ENCODE results near the gene GJB2.

GJB2 gene

DNA sequence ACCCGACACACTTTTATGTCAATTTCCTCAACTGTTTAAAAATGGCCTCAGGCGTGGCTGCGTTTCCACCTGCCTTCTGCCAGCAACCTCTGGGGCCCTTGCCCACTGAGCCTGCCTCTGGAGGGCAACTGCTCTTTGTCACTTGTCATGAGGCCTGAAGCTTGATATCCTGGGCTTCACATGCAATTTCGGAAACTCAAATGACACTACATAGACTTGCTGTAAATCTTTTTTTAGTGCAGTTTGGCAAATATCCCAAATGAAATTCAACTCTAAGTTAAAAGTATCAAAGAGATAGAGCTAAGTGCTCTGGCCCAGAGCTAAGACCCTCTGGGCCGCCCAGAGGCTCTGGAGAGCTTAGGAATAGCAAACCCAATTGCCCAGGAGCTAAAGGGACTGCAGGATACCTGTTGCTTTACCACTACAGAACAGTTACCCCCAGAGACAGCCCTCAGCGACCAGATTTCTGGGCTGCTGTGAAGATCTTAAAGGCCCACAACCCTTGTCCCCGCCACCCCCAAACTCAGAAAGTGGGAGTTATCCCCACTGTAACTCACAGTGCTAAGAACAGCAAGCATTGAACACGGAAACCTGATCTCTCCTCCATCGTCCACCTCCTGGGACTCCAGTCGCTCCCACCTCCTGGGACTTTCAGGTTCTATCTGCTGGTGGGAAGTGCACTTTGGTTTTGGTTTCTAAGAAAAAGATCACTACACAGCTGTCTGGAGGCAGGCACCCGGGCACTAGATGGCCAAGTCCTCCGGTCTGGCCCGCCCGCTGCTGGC is 51.3 kb downstream of the GJB2 start:
- Histone ChIP-seq H3K4me3 (ENCODE audit: low read depth, low read length) (no peak overlapping the region), H3K27me3 (ENCODE audit: control insufficient read depth, insufficient read depth, low read length) (no peaks in the 10 kb centered on the region), H3K27ac (no peak overlapping the region)

DNA sequence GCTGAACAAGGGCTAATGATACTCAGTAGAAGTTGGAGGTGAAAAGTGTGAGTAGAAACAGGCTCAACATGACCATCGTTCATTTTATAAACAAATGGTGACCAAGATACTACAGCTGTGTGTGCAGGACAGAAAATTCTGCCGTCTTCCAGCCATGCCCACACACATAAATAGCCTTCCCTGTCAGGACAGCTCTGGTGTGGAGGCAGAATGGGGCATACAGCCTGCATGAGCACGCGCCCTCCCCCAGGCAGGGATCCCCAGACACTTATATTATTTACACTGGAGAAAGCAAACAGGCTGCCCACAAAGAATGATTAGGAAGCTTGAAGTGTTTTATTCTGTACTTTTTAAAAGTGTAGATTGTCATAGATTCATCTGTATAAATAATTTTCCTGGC is 52.3 kb downstream of the GJB2 start:
- Histone ChIP-seq H3K9ac (no peak overlapping the region), H3K79me2 (no peaks in the 10 kb centered on the region), H3K36me3 (ENCODE audit: control insufficient read depth, insufficient read depth, low read length) (no peaks in the 10 kb centered on the region), H3K4me2 (ENCODE audit: low read length) (no peak overlapping the region), H3K9me3 (ENCODE audit: control insufficient read depth, low read length) (no peaks in the 10 kb centered on the region), H3K4me3 (ENCODE audit: low read depth, low read length) (no peak overlapping the region), H2AFZ (no peak overlapping the region), H3K4me1 (no peaks in the 10 kb centered on the region), H3K27ac (no peak overlapping the region), H3K27me3 (ENCODE audit: control insufficient read depth, insufficient read depth, low read length) (no peaks in the 10 kb centered on the region)
- TF ChIP-seq CTCF (IDR thresholded peaks at IDR 0.05): no peak

More for the DNA sequence above, 51.3 kb downstream of the GJB2 start:
- Histone ChIP-seq H3K36me3 (ENCODE audit: control insufficient read depth, insufficient read depth, low read length) (no peaks in the 10 kb centered on the region), H3K4me2 (ENCODE audit: low read length) (no peak overlapping the region), H3K9me3 (ENCODE audit: control insufficient read depth, low read length) (no peaks in the 10 kb centered on the region), H3K79me2 (no peaks in the 10 kb centered on the region), H3K4me1 (no peaks in the 10 kb centered on the region), H3K9ac (no peak overlapping the region), H2AFZ (no peak overlapping the region)
- TF ChIP-seq CTCF (IDR thresholded peaks at IDR 0.05): no peak

- no peak for TF ChIP-seq CTCF (IDR thresholded peaks at IDR 0.05)
- Histone ChIP-seq H3K4me3 (ENCODE audit: low read depth, low read length) (no peak overlapping the region), H3K9me3 (ENCODE audit: control insufficient read depth, low read length) (no peaks in the 10 kb centered on the region), H3K79me2 (no peaks in the 10 kb centered on the region), H3K27ac (no peak overlapping the region), H3K9ac (no peak overlapping the region), H3K36me3 (ENCODE audit: control insufficient read depth, insufficient read depth, low read length) (no peaks in the 10 kb centered on the region), H3K4me2 (ENCODE audit: low read length) (no peak overlapping the region), H3K27me3 (ENCODE audit: control insufficient read depth, insufficient read depth, low read length) (no peaks in the 10 kb centered on the region), H3K4me1 (no peaks in the 10 kb centered on the region), H2AFZ (no peak overlapping the region)
Observed at GRCh38 chr13:20137875-20138274, 54.9 kb downstream of the GJB2 start.

Measured in parathyroid adenoma (tissue), 2 donors.